ENCODE results near the gene PADI3. TPM values are rescaled to one million over a fixed set of nuclear protein-coding genes. Genes with fewer than 3 reads are reported as not detected.
A peak's percentile ranks its signal among the peaks of the same experiment; 100 is the strongest.

Gene PADI3
- total and polyA plus RNA-seq, 2 donors (not counting 1 experiment from before 2014, with no cell fraction given), result not detected

DNA sequence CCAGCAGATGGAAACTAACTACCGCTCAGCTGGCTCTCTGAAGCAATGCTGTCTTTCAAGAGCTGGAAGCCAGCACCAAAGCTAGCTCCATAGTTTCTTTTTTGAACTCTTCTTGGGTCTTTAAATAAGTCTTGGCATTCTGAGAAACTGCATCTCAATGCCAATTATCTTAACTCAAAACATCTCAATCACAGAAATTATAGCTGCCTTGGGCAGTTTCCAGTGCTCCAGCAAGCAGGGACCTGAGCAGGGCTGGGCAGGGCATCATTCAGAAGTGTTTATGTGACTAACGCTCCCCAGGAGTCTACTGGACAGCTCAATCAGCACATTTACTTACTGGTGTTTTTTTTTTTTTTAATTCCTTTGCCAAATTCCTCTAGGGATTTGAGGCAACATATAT is 40.8 kb downstream of the PADI3 start:
- H3K27ac ChIP-seq (ENCODE audit: insufficient read depth, low read length), result no peak overlapping the region
- H3K4me2 ChIP-seq (ENCODE audit: extremely low read depth, insufficient read depth, low read length), result no peak overlapping the region
- no peaks in the 10 kb centered on the region for H3K79me2 ChIP-seq (ENCODE audit: control insufficient read depth, insufficient read depth, low read length)
- no peaks in the 10 kb centered on the region for H3K27me3 ChIP-seq (ENCODE audit: control insufficient read depth, insufficient read depth, low read length)
- no peak overlapping the region for H2AFZ ChIP-seq (ENCODE audit: low read length)
- no peaks in the 10 kb centered on the region for H3K9me3 ChIP-seq (ENCODE audit: control insufficient read depth, insufficient read depth, low read depth, low read length)
- H3K36me3 ChIP-seq (ENCODE audit: control insufficient read depth, insufficient read depth, low read length), result no peaks in the 10 kb centered on the region
- no peaks in the 10 kb centered on the region for H4K20me1 ChIP-seq (ENCODE audit: control insufficient read depth, extremely low read depth, insufficient read depth, low read length)
- no peak overlapping the region for H3K4me3 ChIP-seq (replicated peaks in 1 of 4; ENCODE audit: control extremely low read depth in 1 of 4, insufficient read depth in 1 of 4, low read depth in 3 of 4, low read length in 4 of 4)
- H3K9ac ChIP-seq (ENCODE audit: insufficient read depth, low read length), result no peak overlapping the region
- no peaks in the 10 kb centered on the region for H3K4me1 ChIP-seq (ENCODE audit: control insufficient read depth, extremely low read depth, insufficient read depth, low read length)
- DNase-seq (ENCODE audit: low read depth in 2 of 2), result peak; percentile 52 to 74
- TF ChIP-seq EZH2 (IDR thresholded peaks at IDR 0.05; ENCODE audit: low read length, missing control alignments), result no peak
- TF ChIP-seq, protein P1, sequence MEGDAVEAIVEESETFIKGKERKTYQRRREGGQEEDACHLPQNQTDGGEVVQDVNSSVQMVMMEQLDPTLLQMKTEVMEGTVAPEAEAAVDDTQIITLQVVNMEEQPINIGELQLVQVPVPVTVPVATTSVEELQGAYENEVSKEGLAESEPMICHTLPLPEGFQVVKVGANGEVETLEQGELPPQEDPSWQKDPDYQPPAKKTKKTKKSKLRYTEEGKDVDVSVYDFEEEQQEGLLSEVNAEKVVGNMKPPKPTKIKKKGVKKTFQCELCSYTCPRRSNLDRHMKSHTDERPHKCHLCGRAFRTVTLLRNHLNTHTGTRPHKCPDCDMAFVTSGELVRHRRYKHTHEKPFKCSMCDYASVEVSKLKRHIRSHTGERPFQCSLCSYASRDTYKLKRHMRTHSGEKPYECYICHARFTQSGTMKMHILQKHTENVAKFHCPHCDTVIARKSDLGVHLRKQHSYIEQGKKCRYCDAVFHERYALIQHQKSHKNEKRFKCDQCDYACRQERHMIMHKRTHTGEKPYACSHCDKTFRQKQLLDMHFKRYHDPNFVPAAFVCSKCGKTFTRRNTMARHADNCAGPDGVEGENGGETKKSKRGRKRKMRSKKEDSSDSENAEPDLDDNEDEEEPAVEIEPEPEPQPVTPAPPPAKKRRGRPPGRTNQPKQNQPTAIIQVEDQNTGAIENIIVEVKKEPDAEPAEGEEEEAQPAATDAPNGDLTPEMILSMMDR (conservative IDR thresholded peaks at IDR 0.05 in 1 of 2, IDR thresholded peaks at IDR 0.05 in 1 of 2; ENCODE audit: low read depth in 1 of 2, low read length in 2 of 2), result no peak

DNA sequence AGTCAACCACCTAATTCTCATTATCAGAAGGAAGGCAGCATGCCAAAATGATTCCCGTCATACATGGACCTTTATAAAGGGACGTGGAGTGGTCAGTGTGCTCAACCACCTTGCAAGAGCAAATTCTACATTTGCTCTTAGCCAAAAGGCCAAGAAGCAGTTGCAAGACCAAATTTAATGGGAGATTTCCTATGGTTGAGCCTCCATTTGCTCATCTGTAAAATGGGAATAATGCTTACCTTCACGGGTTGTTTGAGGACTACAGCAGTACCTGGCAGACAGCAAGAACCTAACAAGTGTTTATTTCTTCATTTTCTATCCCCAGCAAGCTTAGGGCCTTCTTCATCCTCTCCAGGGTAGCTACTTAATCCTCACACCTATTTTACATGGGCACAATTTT is 41.7 kb downstream of the PADI3 start:
- Histone ChIP-seq H3K4me3 (replicated peaks in 1 of 4; ENCODE audit: control extremely low read depth in 1 of 4, insufficient read depth in 1 of 4, low read depth in 3 of 4, low read length in 4 of 4) (no peak overlapping the region), H3K4me1 (ENCODE audit: control insufficient read depth, extremely low read depth, insufficient read depth, low read length) (no peaks in the 10 kb centered on the region), H3K9ac (ENCODE audit: insufficient read depth, low read length) (no peak overlapping the region), H2AFZ (ENCODE audit: low read length) (no peak overlapping the region), H3K36me3 (ENCODE audit: control insufficient read depth, insufficient read depth, low read length) (no peaks in the 10 kb centered on the region), H3K79me2 (ENCODE audit: control insufficient read depth, insufficient read depth, low read length) (no peaks in the 10 kb centered on the region), H3K9me3 (ENCODE audit: control insufficient read depth, insufficient read depth, low read depth, low read length) (no peaks in the 10 kb centered on the region), H3K27me3 (ENCODE audit: control insufficient read depth, insufficient read depth, low read length) (no peaks in the 10 kb centered on the region), H3K27ac (ENCODE audit: insufficient read depth, low read length) (no peak overlapping the region), H4K20me1 (ENCODE audit: control insufficient read depth, extremely low read depth, insufficient read depth, low read length) (no peaks in the 10 kb centered on the region), H3K4me2 (ENCODE audit: extremely low read depth, insufficient read depth, low read length) (no peak overlapping the region)
- TF ChIP-seq, protein P1 (conservative IDR thresholded peaks at IDR 0.05 in 1 of 2, IDR thresholded peaks at IDR 0.05 in 1 of 2; ENCODE audit: low read depth in 1 of 2, low read length in 2 of 2), result no peak
- TF ChIP-seq EZH2 (IDR thresholded peaks at IDR 0.05; ENCODE audit: low read length, missing control alignments), result no peak
- DNase-seq (ENCODE audit: low read depth in 2 of 2), result no peak

DNA sequence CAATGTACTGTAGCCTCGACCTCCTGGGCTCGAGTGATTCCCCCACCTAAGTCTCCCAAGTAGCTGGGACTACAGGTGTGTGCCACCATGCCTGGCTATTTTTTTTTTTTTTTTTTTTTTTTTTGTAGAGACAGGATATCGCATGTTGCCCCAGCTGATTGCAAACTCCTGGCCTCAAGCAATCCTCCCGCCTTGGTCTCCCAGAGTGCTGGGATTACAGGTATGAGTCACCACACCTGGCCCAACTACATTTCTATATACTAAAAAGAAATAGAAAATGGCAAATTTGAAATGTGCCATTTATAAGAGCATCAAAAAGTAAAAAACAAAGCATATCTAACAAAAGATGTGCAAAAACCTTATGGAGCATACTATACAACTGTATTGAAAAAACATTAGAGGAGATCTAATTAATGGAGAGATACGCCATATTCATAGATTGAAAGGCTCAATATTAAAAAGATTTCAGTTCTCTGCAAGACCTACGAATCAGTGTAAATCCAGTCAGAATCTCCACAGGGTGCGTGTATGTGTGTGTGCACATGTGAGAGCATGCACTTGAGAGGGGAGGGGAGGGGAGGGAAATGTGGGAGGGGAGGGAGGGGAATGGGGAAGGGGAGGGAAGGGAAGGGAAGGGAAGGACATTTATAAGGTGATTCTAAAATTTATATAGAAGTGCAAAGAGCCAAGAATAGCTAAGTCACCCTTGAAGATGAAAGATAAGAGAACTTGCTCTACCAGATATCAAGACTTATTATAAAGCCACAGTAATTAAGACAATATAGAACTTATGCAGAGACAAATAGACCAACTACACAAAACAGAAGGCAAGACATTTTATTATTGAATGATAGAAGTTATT is 43.6 kb downstream of the PADI3 start:
- no peak for DNase-seq (ENCODE audit: low read depth in 2 of 2)
- no peaks in the 10 kb centered on the region for H3K9me3 ChIP-seq (ENCODE audit: control insufficient read depth, insufficient read depth, low read depth, low read length)
- H3K4me2 ChIP-seq (ENCODE audit: extremely low read depth, insufficient read depth, low read length), result no peak overlapping the region
- H3K4me3 ChIP-seq (replicated peaks in 1 of 4; ENCODE audit: control extremely low read depth in 1 of 4, insufficient read depth in 1 of 4, low read depth in 3 of 4, low read length in 4 of 4), result no peak overlapping the region
- no peaks in the 10 kb centered on the region for H3K27me3 ChIP-seq (ENCODE audit: control insufficient read depth, insufficient read depth, low read length)
- TF ChIP-seq EZH2 (IDR thresholded peaks at IDR 0.05; ENCODE audit: low read length, missing control alignments), result no peak
- TF ChIP-seq, protein P1 (conservative IDR thresholded peaks at IDR 0.05 in 1 of 2, IDR thresholded peaks at IDR 0.05 in 1 of 2; ENCODE audit: low read depth in 1 of 2, low read length in 2 of 2), result no peak
- H4K20me1 ChIP-seq (ENCODE audit: control insufficient read depth, extremely low read depth, insufficient read depth, low read length), result no peaks in the 10 kb centered on the region
- no peaks in the 10 kb centered on the region for H3K79me2 ChIP-seq (ENCODE audit: control insufficient read depth, insufficient read depth, low read length)
- no peak overlapping the region for H3K9ac ChIP-seq (ENCODE audit: insufficient read depth, low read length)
- H2AFZ ChIP-seq (ENCODE audit: low read length), result no peak overlapping the region
- no peaks in the 10 kb centered on the region for H3K4me1 ChIP-seq (ENCODE audit: control insufficient read depth, extremely low read depth, insufficient read depth, low read length)
- H3K36me3 ChIP-seq (ENCODE audit: control insufficient read depth, insufficient read depth, low read length), result no peaks in the 10 kb centered on the region
- no peak overlapping the region for H3K27ac ChIP-seq (ENCODE audit: insufficient read depth, low read length)
